Posterior cingulate gyrus (tissue), 11 donors: ENCODE measurements around the gene GPR160.
"Not testable (repeated sequence)": the region's sequence is repeated elsewhere in the genome, so short reads cannot be mapped to it uniquely, and the experiment has no call there.

ENCODE experiments used
- DNase-seq, 10 donors: peaks; one replicate each; pipeline versions ENCODE4 v3.0.0 to v3.0.0-alpha.2; 2020 to 2021; ENCODE audit warnings: mixed read lengths in 3 of 10
- intact Hi-C: fragments of 100-400 bp; cut with DNase I; formaldehyde crosslinking; loops from one replicate; pipeline ENCODE4 v1.15.1; 2023

The GPR160 gene

GRCh38 chr3:170107941-170108340 lies 70.1 kb downstream of the GPR160 start:
- no peak for DNase-seq
- intact Hi-C loops: no loop called here

GRCh38 chr3:170108955-170109354 lies 71.2 kb downstream of the GPR160 start:
- intact Hi-C loops: no loop called here
- no peak for DNase-seq

GRCh38 chr3:170109579-170110293 lies 71.9 kb downstream of the GPR160 start:
- intact Hi-C loops: no loop called here
- no peak for DNase-seq

GRCh38 chr3:170111147-170111771 lies 73.5 kb downstream of the GPR160 start:
- intact Hi-C loops: no loop called here
- no peak for DNase-seq

- DNase-seq, intact Hi-C loops: not testable (repeated sequence)
Measured at GRCh38 chr3:170114165-170114564, 76.4 kb downstream of the GPR160 start.

GRCh38 chr3:170117134-170117533 lies 79.3 kb downstream of the GPR160 start:
- intact Hi-C loops: no loop called here
- DNase-seq: no peak

GRCh38 chr3:170128259-170128976 lies 90.6 kb downstream of the GPR160 start:
- no peak for DNase-seq
- intact Hi-C loops: no loop called here

GRCh38 chr3:170128977-170129431 lies 91.2 kb downstream of the GPR160 start:
- DNase-seq: no peak
- intact Hi-C loops: no loop called here

GRCh38 chr3:170130532-170130931 lies 92.7 kb downstream of the GPR160 start:
- DNase-seq: no peak
- intact Hi-C loops: no loop called here

GRCh38 chr3:170132335-170132734 lies 94.5 kb downstream of the GPR160 start:
- DNase-seq: no peak
- intact Hi-C loops: no loop called here
